WERI-Rb-1 (cell line): ENCODE data around the gene JMJD8.
A peak's percentile ranks its signal among the peaks of the same experiment; 100 is the strongest.

Experiments used
- DNase-seq: peaks from one replicate; pipeline ENCODE4 v3.0.0-alpha.2; 2020
- H3K27ac ChIP-seq: fragments of 250-450 bp; sonication (Bioruptor Pico); 2 replicates; pipeline ENCODE4 v1.5.1; 2020; ENCODE audit warnings: mild to moderate bottlenecking, moderate library complexity
- H3K27me3 ChIP-seq: fragments of 250-450 bp; sonication (Bioruptor Pico); 2 replicates; pipeline ENCODE4 v1.5.1; 2021; ENCODE audit warnings: mild to moderate bottlenecking, low read depth, moderate library complexity; ENCODE audit not compliant: insufficient read depth, severe bottlenecking
- H3K36me3 ChIP-seq: fragments of 250-450 bp; sonication (Bioruptor Pico); 2 replicates; pipeline ENCODE4 v1.5.1; 2020; ENCODE audit warnings: mild to moderate bottlenecking, moderate library complexity
- H3K4me3 ChIP-seq: 2 replicates; pipeline ENCODE4 v1.5.1; 2011; ENCODE audit warnings: low read depth, mild to moderate bottlenecking, control low read depth, low read length
- H3K9me3 ChIP-seq: fragments of 250-450 bp; sonication (Bioruptor Pico); 2 replicates; pipeline ENCODE4 v1.5.1; 2021; ENCODE audit warnings: mild to moderate bottlenecking, moderate library complexity; ENCODE audit not compliant: severe bottlenecking
- TF ChIP-seq, protein P1 (sequence below): IDR thresholded peaks from 2 replicates; pipeline ENCODE4 v1.5.1; 2011; ENCODE audit warnings: low read depth, mild to moderate bottlenecking, control low read depth, inconsistent platforms, low read length

The JMJD8 gene

DNA sequence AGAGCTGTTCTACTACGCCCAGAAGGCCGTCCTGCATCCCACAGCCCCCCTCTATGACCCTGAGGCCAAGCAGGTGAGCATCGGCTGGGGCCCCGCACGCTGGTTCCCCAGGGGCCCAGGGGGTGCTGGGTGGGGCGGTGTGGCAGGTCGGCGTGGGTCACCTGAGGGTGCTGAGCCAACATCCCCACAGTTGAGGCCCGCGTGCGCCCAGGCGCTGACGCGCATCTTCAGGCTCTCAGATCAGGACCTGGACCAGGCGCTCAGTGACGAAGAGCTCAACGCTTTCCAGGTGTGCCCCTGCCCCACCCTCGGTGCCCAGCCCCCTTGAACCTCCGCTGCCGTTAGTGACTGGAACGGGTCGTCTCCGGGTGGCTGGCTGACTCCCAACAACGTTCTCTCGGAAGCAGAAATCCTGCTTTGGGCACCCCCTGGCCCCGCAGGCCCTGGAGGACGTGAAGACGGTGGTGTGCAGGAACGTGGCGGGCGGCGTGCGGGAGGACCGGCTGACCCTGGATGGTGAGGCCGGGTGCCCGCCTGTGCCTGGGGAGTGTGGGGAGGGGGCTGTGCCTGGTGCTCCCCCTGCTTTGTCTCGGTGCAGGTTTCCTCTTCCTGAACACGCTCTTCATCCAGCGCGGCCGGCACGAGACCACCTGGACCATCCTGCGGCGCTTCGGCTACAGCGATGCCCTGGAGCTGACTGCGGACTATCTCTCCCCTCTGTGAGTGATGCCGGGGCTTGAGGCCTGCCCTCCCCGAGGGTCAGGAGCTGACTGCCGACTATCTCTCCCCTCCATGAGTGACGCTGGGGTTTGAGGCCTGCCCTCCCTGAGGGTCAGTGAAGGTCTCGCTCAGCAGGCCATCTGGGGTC lies 13.4 kb downstream of the JMJD8 start:
- H3K9me3 ChIP-seq: no peaks in the 10 kb centered on the region
- no peak overlapping the region for H3K27ac ChIP-seq
- H3K36me3 ChIP-seq: peaks cover 64% of the 10 kb centered on the region
- no peak for DNase-seq
- H3K4me3 ChIP-seq: no peak overlapping the region
- TF ChIP-seq, protein P1, sequence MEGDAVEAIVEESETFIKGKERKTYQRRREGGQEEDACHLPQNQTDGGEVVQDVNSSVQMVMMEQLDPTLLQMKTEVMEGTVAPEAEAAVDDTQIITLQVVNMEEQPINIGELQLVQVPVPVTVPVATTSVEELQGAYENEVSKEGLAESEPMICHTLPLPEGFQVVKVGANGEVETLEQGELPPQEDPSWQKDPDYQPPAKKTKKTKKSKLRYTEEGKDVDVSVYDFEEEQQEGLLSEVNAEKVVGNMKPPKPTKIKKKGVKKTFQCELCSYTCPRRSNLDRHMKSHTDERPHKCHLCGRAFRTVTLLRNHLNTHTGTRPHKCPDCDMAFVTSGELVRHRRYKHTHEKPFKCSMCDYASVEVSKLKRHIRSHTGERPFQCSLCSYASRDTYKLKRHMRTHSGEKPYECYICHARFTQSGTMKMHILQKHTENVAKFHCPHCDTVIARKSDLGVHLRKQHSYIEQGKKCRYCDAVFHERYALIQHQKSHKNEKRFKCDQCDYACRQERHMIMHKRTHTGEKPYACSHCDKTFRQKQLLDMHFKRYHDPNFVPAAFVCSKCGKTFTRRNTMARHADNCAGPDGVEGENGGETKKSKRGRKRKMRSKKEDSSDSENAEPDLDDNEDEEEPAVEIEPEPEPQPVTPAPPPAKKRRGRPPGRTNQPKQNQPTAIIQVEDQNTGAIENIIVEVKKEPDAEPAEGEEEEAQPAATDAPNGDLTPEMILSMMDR: no peak
- H3K27me3 ChIP-seq: no peaks in the 10 kb centered on the region

DNA sequence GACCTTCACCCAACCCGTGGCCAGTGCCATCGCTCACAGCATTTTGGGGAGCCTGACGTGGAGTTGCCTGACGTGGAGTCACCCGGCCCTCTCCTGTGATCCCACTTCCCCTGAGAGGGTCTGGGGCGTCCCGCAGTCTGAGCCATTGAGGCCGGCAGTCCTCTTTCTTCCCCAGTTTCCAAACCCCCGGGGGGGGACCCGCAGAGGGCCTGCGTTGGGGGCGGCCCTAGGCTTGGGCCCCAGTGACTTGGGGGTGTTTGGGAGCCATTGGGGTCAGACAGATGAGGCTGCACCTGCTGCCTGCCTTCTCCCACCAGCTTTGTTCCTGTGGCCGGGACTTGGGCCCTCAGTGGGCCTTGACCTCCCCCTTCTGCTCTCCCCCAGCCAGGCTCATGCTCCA lies 14.5 kb downstream of the JMJD8 start:
- Histone ChIP-seq H3K4me3 (no peak overlapping the region), H3K36me3 (peaks cover 64% of the 10 kb centered on the region)

DNA sequence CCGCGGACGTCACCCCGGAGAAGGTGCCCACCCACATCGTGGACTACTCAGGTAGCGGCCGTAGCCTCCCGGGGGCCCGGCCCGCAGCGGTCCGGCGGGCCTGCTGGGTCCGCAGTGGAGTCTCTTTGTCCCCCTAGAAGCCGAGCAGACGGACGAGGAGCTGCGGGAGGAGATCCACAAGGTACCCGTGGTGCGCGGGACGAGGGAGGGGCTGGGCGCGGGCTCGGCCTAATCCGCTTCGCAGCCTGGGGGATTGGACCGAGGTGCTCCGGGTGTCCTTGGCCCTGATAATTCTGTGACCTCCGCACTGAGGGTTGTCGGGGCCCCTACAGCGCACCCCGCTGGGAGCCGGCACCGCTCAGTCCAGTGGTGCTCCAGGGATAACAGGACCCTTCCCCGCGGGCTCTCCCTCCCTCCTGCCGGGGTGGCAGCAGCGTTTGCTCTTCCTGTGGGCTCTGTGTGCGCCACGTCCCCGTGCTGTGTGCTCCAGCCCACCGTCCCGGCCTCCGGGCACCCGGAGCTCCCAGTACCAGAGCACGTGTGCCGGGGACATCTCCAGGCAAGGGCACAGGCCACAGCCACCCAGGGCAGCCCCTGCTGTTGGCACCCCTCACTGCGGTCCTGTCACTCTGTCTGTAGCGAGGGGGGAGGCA lies 15.5 kb downstream of the JMJD8 start:
- Histone ChIP-seq H3K9me3 (no peaks in the 10 kb centered on the region), H3K27me3 (no peaks in the 10 kb centered on the region), H3K27ac (peak overlapping the region; percentile 88), H3K4me3 (peak overlapping the region; percentile 84), H3K36me3 (peaks cover 63% of the 10 kb centered on the region)
- TF ChIP-seq, protein P1: no peak
- peak; percentile 74 for DNase-seq

More for the DNA sequence above, 14.5 kb downstream of the JMJD8 start:
- DNase-seq: no peak
- Histone ChIP-seq H3K27ac (no peak overlapping the region), H3K27me3 (no peaks in the 10 kb centered on the region), H3K9me3 (no peaks in the 10 kb centered on the region)
- TF ChIP-seq, protein P1: no peak

DNA sequence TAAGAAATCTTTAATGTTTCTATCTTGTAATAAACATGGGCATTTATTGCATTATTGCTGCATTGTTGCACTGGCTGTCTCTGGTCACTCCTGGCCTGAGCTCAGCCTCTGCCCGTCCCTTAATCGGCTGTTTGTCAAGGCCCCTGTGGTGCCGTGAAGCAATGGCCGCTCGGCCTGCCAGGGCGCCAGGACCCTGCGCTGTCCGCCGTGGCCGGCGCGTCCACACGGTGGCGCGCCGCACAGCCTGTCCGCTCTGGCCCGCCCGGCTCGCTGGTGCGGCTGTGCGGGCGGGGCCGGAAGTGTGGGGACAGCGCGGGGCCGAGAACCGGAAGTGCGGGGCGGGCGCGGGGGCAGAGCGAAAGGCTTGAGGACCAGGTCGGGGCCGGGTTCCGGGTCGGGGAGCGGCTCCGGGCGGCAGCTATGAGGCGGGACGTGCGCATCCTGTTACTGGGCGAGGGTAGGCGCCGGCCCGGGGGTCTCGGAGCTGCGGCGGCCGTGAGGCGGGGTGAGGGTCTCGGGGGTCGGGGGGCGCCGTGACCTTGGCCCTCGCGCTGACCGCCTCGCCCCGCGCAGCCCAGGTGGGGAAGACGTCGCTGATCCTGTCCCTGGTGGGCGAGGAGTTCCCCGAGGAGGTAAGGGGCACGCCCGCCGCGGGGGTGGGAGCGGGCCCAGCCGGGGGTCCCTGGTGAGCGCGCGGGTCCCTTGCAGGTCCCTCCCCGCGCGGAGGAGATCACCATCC lies 16.2 kb downstream of the JMJD8 start, which contains the start of gene RHOT2:
Gene RHOT2, plus strand, starts transcription at position 353 of the 739 bp plus-strand sequence. Its CDS starts 68 bp downstream, at position 421.
- TF ChIP-seq, protein P1: peak; percentile 86
- peak; percentile 94 for DNase-seq
- no peaks in the 10 kb centered on the region for H3K27me3 ChIP-seq
- H3K4me3 ChIP-seq: peak within 1 kb of the TSS; percentile 84
- peaks cover 57% of the 10 kb centered on the region for H3K36me3 ChIP-seq
- peak within 1 kb of the TSS; percentile 88 for H3K27ac ChIP-seq
- H3K9me3 ChIP-seq: no peaks in the 10 kb centered on the region

DNA sequence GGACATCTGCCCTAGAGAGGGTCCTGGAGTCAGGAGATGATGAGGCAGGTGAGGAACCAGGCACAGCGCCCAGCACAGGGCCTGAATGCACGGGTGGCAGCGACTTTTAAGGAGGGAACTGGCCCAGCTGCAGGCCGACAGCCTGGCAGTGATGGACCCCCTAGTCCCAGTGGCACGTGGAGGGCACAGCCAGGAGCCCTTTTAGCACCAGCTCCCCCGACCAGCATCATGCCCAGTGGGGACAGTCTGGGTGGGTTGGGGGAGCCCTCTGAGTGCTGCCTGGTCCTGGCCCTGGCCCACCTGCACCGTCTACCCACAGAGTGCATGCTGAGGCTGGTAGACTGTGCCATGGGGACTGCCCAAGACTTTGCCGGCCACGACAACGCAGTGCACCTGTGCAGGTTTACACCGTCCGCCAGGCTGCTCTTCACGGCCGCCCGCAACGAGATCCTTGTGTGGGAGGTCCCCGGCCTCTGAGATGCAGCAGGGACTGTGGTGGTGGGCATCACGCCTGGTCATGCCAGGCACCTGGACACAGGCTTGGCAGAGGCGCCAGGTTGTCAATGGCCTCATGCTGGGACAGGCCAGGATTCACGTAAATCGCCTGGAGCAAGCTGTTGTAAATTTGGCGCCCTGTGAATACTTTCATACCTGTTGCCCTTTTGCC lies 16.9 kb downstream of the JMJD8 start:
- TF ChIP-seq, protein P1: no peak
- no peaks in the 10 kb centered on the region for H3K9me3 ChIP-seq
- no peak for DNase-seq
- H3K36me3 ChIP-seq: peaks cover 57% of the 10 kb centered on the region
- H3K27me3 ChIP-seq: no peaks in the 10 kb centered on the region
- peak overlapping the region; percentile 88 for H3K27ac ChIP-seq
- no peak overlapping the region for H3K4me3 ChIP-seq
